HEK293 (cell line): ENCODE measurements around the gene FOXP4.

ENCODE experiments used
- CTCF ChIA-PET: fragments of 350-600 bp; formaldehyde crosslinking; extraction: SDS; loops from one replicate; lab custom pipeline; 2021; ENCODE audit warnings: antibody characterized with exemption; lab: Yijun Ruan, JAX
- POLR2A ChIA-PET: fragments of 300-600 bp; formaldehyde crosslinking; extraction: SDS; loops from one replicate; lab custom pipeline; 2020; ENCODE audit warnings: antibody characterized with exemption, inconsistent platforms; lab: Yijun Ruan, JAX
- H3K27ac ChIP-seq: fragments of 200-500 bp; sonication (Bioruptor generic); 2 replicates; pipeline ENCODE4 v1.5.1; 2014; ENCODE audit warnings: low read depth, low read length, control low read depth, inconsistent platforms; ENCODE audit errors: extremely low read depth
- H3K36me3 ChIP-seq, 2 experiments: fragments of 200-500 bp in 1 of 2; sonication (Bioruptor generic) in 1 of 2; 1 replicate in 1 of 2; 2 replicates in 1 of 2; pipeline ENCODE4 v1.5.1; 2014 to 2017; ENCODE audit warnings: inconsistent platforms in 2 of 2, low read length in 2 of 2; ENCODE audit not compliant: control insufficient read depth in 2 of 2, insufficient read depth in 1 of 2
- H3K4me1 ChIP-seq: fragments of 200-500 bp; sonication (Bioruptor generic); 2 replicates; pipeline ENCODE4 v1.5.1; 2014; ENCODE audit warnings: mild to moderate bottlenecking, low read length, inconsistent platforms; ENCODE audit not compliant: control insufficient read depth, insufficient read depth
- H3K4me3 ChIP-seq: 2 replicates; pipeline ENCODE4 v1.5.1; 2011; ENCODE audit warnings: low read depth, mild to moderate bottlenecking, control low read depth, low read length, moderate library complexity
- H3K9me3 ChIP-seq: fragments of 200-500 bp; sonication (Bioruptor generic); 2 replicates; pipeline ENCODE4 v1.5.1; 2014; ENCODE audit warnings: low read depth, low read length, inconsistent platforms; ENCODE audit not compliant: control insufficient read depth, insufficient read depth
- CTCF ChIP-seq: fragments of 450-650 bp; formaldehyde crosslinking; IDR thresholded peaks from 2 replicates; pipeline ENCODE4 v1.5.1; 2016; ENCODE audit warnings: missing biosample characterization, missing genetic modification characterization
- HIC1 ChIP-seq: fragments of 450-650 bp; formaldehyde crosslinking; IDR thresholded peaks from 2 replicates; pipeline ENCODE4 v1.5.1; 2016; ENCODE audit warnings: missing biosample characterization, missing genetic modification characterization
- REST ChIP-seq: fragments of 450-650 bp; formaldehyde crosslinking; IDR thresholded peaks from 2 replicates; pipeline ENCODE4 v1.5.1; 2016; ENCODE audit warnings: missing biosample characterization, missing genetic modification characterization
- SP2 ChIP-seq: fragments of 450-650 bp; formaldehyde crosslinking; IDR thresholded peaks from 2 replicates; pipeline ENCODE4 v1.5.1; 2016; ENCODE audit warnings: missing biosample characterization, missing genetic modification characterization
- ZBTB48 ChIP-seq: fragments of 450-650 bp; formaldehyde crosslinking; IDR thresholded peaks from 2 replicates; pipeline ENCODE4 v1.5.1; 2016; ENCODE audit warnings: missing biosample characterization, missing genetic modification characterization
- ZFP37 ChIP-seq: fragments of 450-650 bp; formaldehyde crosslinking; IDR thresholded peaks from 2 replicates; pipeline ENCODE4 v1.5.1; 2016; ENCODE audit warnings: missing biosample characterization, missing genetic modification characterization
- ZNF133 ChIP-seq: fragments of 450-650 bp; formaldehyde crosslinking; IDR thresholded peaks from 2 replicates; pipeline ENCODE4 v1.5.1; 2016; ENCODE audit warnings: missing biosample characterization, missing genetic modification characterization
- ZNF138 ChIP-seq: fragments of 450-650 bp; formaldehyde crosslinking; IDR thresholded peaks from 2 replicates; pipeline ENCODE4 v1.5.1; 2016; ENCODE audit warnings: missing biosample characterization, missing genetic modification characterization, borderline replicate concordance
- ZNF140 ChIP-seq: fragments of 450-650 bp; formaldehyde crosslinking; IDR thresholded peaks from 2 replicates; pipeline ENCODE4 v1.5.1; 2016; ENCODE audit warnings: missing biosample characterization, missing genetic modification characterization
- ZNF169 ChIP-seq: fragments of 450-650 bp; formaldehyde crosslinking; IDR thresholded peaks from 2 replicates; pipeline ENCODE4 v1.5.1; 2016; ENCODE audit warnings: missing biosample characterization, missing genetic modification characterization
- ZNF211 ChIP-seq: fragments of 450-650 bp; formaldehyde crosslinking; IDR thresholded peaks from 2 replicates; pipeline ENCODE4 v1.5.1; 2016; ENCODE audit warnings: low read depth, missing biosample characterization, missing genetic modification characterization
- ZNF221 ChIP-seq: fragments of 450-650 bp; formaldehyde crosslinking; IDR thresholded peaks from 2 replicates; pipeline ENCODE4 v1.5.1; 2017; ENCODE audit warnings: missing biosample characterization, missing genetic modification characterization, borderline replicate concordance
- ZNF335 ChIP-seq: fragments of 450-650 bp; formaldehyde crosslinking; conservative IDR thresholded peaks from 2 replicates; pipeline ENCODE4 v1.5.1; 2016; ENCODE audit warnings: missing biosample characterization, missing genetic modification characterization
- ZNF341 ChIP-seq: fragments of 450-650 bp; formaldehyde crosslinking; IDR thresholded peaks from 2 replicates; pipeline ENCODE4; 2016; ENCODE audit warnings: low read depth, missing biosample characterization, missing genetic modification characterization
- ZNF473 ChIP-seq: fragments of 450-650 bp; formaldehyde crosslinking; IDR thresholded peaks from 2 replicates; pipeline ENCODE4 v1.5.1; 2017; ENCODE audit warnings: missing biosample characterization, missing genetic modification characterization
- ZNF48 ChIP-seq: fragments of 450-650 bp; formaldehyde crosslinking; IDR thresholded peaks from 2 replicates; pipeline ENCODE4 v1.5.1; 2016; ENCODE audit warnings: missing biosample characterization, missing genetic modification characterization
- ZNF488 ChIP-seq: fragments of 450-650 bp; formaldehyde crosslinking; IDR thresholded peaks from 2 replicates; pipeline ENCODE4 v1.5.1; 2016; ENCODE audit warnings: missing biosample characterization, missing genetic modification characterization
- ZNF561 ChIP-seq: fragments of 450-650 bp; IDR thresholded peaks from 2 replicates; pipeline ENCODE4 v1.5.1; 2018; ENCODE audit warnings: missing biosample characterization, missing genetic modification characterization, borderline replicate concordance
- ZNF654 ChIP-seq: fragments of 450-650 bp; formaldehyde crosslinking; IDR thresholded peaks from 2 replicates; pipeline ENCODE4 v1.5.1; 2016; ENCODE audit warnings: low read depth, missing biosample characterization, missing genetic modification characterization
- ZNF660 ChIP-seq: fragments of 450-650 bp; IDR thresholded peaks from 2 replicates; pipeline ENCODE4 v1.5.1; 2018; ENCODE audit warnings: missing biosample characterization, mild to moderate bottlenecking, missing genetic modification characterization
- ZNF747 ChIP-seq: fragments of 450-650 bp; formaldehyde crosslinking; IDR thresholded peaks from 2 replicates; pipeline ENCODE4 v1.5.1; 2016; ENCODE audit warnings: missing biosample characterization, missing genetic modification characterization
- ZNF791 ChIP-seq: fragments of 450-650 bp; formaldehyde crosslinking; IDR thresholded peaks from 2 replicates; pipeline ENCODE4 v1.5.1; 2016; ENCODE audit warnings: missing biosample characterization, missing genetic modification characterization
- ZNF792 ChIP-seq: fragments of 450-650 bp; formaldehyde crosslinking; IDR thresholded peaks from 2 replicates; pipeline ENCODE4 v1.5.1; 2016; ENCODE audit warnings: missing biosample characterization, missing genetic modification characterization
- ZSCAN4 ChIP-seq: fragments of 450-650 bp; formaldehyde crosslinking; IDR thresholded peaks from 2 replicates; pipeline ENCODE4 v1.5.1; 2017; ENCODE audit warnings: missing biosample characterization, missing genetic modification characterization

FOXP4 gene

GRCh38 chr6:41591122-41591521 is 44.9 kb downstream of the FOXP4 start:
- Histone ChIP-seq H3K4me1 (no peaks in the 10 kb centered on the region; the same call in 1 of the 2 replicates), H3K36me3 (peaks cover 17 to 74% of the 10 kb centered on the region in 2 experiments; a peak in 2 of 3 replicates), H3K4me3 (no peak overlapping the region), H3K9me3 (no peaks in the 10 kb centered on the region), H3K27ac (no peak overlapping the region)
- TF ChIP-seq REST (tag by site-specific recombination) (no peak), ZBTB48 (tag by site-specific recombination) (peak; percentile 36; the same call in 1 of the 2 replicates)
- POLR2A ChIA-PET, result no interaction called here
- CTCF ChIA-PET, result interaction anchor here (0.6 to 13.7 kb wide), 20 partner anchors 11 to 337 kb away, joined by 3 to 122 read pairs (median 4); no protein-coding TSS in a partner anchor

- H3K4me3 ChIP-seq, result no peak overlapping the region
- H3K4me1 ChIP-seq, result no peaks in the 10 kb centered on the region; the same call in 1 of the 2 replicates
- no peak overlapping the region for H3K27ac ChIP-seq
- H3K9me3 ChIP-seq, result no peaks in the 10 kb centered on the region
- CTCF ChIA-PET, result interaction anchor here (0.5 to 13.7 kb wide), 36 partner anchors 10 to 1361 kb away, joined by 3 to 122 read pairs (median 4); no protein-coding TSS in a partner anchor
- POLR2A ChIA-PET, result no interaction called here
- H3K36me3 ChIP-seq, result peaks cover 17 to 80% of the 10 kb centered on the region in 2 experiments; a peak in 2 of 3 replicates
- TF ChIP-seq ZNF221, result no peak
- TF ChIP-seq ZNF791, result no peak
- peak; percentile 26; the same call in 1 of the 2 replicates for TF ChIP-seq SP2
- no peak for TF ChIP-seq ZNF169 (tag by site-specific recombination)
- no peak for TF ChIP-seq ZNF140 (tag by site-specific recombination)
- TF ChIP-seq ZNF211 (tag by site-specific recombination), result no peak
- peak; percentile 83 for TF ChIP-seq CTCF (tag by site-specific recombination)
- TF ChIP-seq ZNF138 (tag by site-specific recombination), result no peak
- TF ChIP-seq ZFP37, result no peak
- peak; percentile 62; the same call in 1 of the 2 replicates for TF ChIP-seq ZNF561
- TF ChIP-seq ZNF747 (tag by site-specific recombination), result no peak
- no peak for TF ChIP-seq ZNF473
- peak; percentile 86 for TF ChIP-seq ZNF654 (tag by site-specific recombination)
- TF ChIP-seq ZNF792 (tag by site-specific recombination), result no peak
- no peak for TF ChIP-seq ZSCAN4
- no peak for TF ChIP-seq ZNF488 (tag by site-specific recombination)
- no peak for TF ChIP-seq ZNF48 (tag by site-specific recombination)
- 0 out of 2 replicates have a peak, but pooled peaks have one; percentile 39 for TF ChIP-seq ZNF660 (tag by site-specific recombination)
- no peak for TF ChIP-seq ZNF335 (tag by site-specific recombination)
- TF ChIP-seq HIC1, result no peak
- no peak for TF ChIP-seq ZNF133 (tag by site-specific recombination)
- TF ChIP-seq ZNF341 (tag by site-specific recombination), result peak; percentile 97
Measured at GRCh38 chr6:41591859-41592502, 45.8 kb downstream of the FOXP4 start.
